Measurements from ENCODE around the gene TGFBR1.
A peak's percentile ranks its signal among the peaks of the same experiment; 100 is the strongest.

The TGFBR1 gene

DNA sequence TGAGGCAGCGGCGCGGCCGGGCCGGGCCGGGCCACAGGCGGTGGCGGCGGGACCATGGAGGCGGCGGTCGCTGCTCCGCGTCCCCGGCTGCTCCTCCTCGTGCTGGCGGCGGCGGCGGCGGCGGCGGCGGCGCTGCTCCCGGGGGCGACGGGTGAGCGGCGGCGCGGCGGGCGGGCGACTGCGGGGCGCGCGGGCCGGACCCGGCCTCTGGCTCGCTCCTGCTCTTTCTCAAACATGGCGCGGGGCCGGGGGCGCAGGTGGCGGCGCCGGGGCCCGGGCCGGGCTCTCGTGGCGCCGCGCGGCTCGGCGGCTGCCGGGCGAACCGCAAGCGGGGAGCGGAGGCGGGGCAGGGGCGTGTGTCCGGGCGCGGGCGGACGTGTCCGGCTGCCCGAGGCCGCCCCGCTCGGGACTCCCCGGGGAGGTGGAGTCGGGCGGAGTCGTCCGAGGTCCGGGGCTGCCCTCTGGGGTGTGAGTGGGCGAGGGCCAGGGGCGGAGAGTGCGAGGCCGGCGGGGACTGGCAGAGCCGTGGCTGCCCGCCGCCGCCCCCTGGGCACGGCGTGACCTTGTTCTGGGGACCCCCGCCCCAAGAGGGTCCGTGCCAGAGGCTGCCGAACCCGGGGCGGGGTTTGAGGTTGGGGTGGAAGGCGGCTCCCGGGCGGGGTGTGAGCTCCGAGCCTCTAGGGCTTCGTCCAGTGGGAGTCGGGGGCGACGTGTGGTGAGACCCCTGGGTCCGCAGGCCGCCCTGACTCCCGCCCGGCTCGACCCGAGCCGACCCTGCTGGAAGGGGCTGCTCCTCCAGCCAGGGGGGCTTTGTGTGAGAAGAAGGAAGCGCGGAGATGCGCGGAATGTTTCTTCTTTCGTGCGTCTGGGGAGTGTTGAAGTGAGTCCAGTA, 485 bp downstream of the TGFBR1 start:
- TF ChIP-seq EZH2 (IDR thresholded peaks at IDR 0.05; ENCODE audit: borderline replicate concordance, low read depth, low read length, severe bottlenecking): no peak
- TF ChIP-seq, protein P1, sequence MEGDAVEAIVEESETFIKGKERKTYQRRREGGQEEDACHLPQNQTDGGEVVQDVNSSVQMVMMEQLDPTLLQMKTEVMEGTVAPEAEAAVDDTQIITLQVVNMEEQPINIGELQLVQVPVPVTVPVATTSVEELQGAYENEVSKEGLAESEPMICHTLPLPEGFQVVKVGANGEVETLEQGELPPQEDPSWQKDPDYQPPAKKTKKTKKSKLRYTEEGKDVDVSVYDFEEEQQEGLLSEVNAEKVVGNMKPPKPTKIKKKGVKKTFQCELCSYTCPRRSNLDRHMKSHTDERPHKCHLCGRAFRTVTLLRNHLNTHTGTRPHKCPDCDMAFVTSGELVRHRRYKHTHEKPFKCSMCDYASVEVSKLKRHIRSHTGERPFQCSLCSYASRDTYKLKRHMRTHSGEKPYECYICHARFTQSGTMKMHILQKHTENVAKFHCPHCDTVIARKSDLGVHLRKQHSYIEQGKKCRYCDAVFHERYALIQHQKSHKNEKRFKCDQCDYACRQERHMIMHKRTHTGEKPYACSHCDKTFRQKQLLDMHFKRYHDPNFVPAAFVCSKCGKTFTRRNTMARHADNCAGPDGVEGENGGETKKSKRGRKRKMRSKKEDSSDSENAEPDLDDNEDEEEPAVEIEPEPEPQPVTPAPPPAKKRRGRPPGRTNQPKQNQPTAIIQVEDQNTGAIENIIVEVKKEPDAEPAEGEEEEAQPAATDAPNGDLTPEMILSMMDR (IDR thresholded peaks at IDR 0.05; ENCODE audit: borderline replicate concordance, extremely low read depth, low read length, poor library complexity, severe bottlenecking): no peak
- peak; percentile 49 for DNase-seq
- Histone ChIP-seq H3K4me1 (ENCODE audit: insufficient read depth, low read length) (peaks cover 57% of the 10 kb centered on the region), H3K9me3 (ENCODE audit: insufficient read depth, low read length, severe bottlenecking) (no peaks in the 10 kb centered on the region), H2AFZ (ENCODE audit: low read depth, low read length) (peak overlapping the region; percentile 78), H3K79me2 (ENCODE audit: insufficient read depth, low read length) (peaks cover 49% of the 10 kb centered on the region), H3K27ac (ENCODE audit: low read length) (no peak overlapping the region; the same call in 1 of the 2 replicates), H3K9ac (ENCODE audit: low read depth, low read length) (peak overlapping the region; percentile 82), H3K4me2 (ENCODE audit: insufficient read depth, low read length) (peak overlapping the region; percentile 85), H3K27me3 (ENCODE audit: insufficient read depth, low read length, poor library complexity) (no peaks in the 10 kb centered on the region), H3K36me3 (ENCODE audit: insufficient read depth, low read length) (no peaks in the 10 kb centered on the region), H3K4me3 (ENCODE audit: low read depth in 1 of 2, low read length in 2 of 2) (peak overlapping the region; percentile 65 to 81; a peak in 3 of 4 replicates), H4K20me1 (ENCODE audit: insufficient read depth, low read length) (peaks cover 15% of the 10 kb centered on the region; the same call in 1 of the 2 replicates)
- peak; percentile 15; the same call in 1 of the 3 replicates for ATAC-seq (ENCODE audit: insufficient read depth, low read depth)

DNA sequence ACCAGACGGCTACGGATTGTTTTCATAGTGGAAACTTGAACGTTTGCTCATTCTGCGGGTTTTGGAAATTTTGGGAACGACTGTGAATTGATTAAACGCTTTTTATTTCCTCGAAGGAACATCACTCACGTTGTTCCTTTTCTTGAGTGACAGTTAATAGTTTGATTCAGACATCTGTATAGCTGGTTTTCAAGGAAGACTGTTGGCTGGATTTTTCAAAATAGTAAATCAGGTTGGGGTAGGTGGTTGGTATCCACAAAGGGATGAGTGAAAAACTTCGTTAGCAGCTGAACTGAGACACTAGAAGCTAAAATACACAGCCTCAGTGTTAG, 1.1 kb downstream of the TGFBR1 start:
- H4K20me1 ChIP-seq (ENCODE audit: insufficient read depth, low read length): peaks cover 15% of the 10 kb centered on the region; the same call in 1 of the 2 replicates
- peak overlapping the region; percentile 85 for H3K4me2 ChIP-seq (ENCODE audit: insufficient read depth, low read length)
- no peaks in the 10 kb centered on the region for H3K9me3 ChIP-seq (ENCODE audit: insufficient read depth, low read length, severe bottlenecking)
- TF ChIP-seq, protein P1 (IDR thresholded peaks at IDR 0.05; ENCODE audit: borderline replicate concordance, extremely low read depth, low read length, poor library complexity, severe bottlenecking): no peak
- TF ChIP-seq EZH2 (IDR thresholded peaks at IDR 0.05; ENCODE audit: borderline replicate concordance, low read depth, low read length, severe bottlenecking): no peak
- peaks cover 63% of the 10 kb centered on the region for H3K4me1 ChIP-seq (ENCODE audit: insufficient read depth, low read length)
- H3K27ac ChIP-seq (ENCODE audit: low read length): no peak overlapping the region
- no peaks in the 10 kb centered on the region for H3K27me3 ChIP-seq (ENCODE audit: insufficient read depth, low read length, poor library complexity)
- peak overlapping the region; percentile 78 for H2AFZ ChIP-seq (ENCODE audit: low read depth, low read length)
- H3K9ac ChIP-seq (ENCODE audit: low read depth, low read length): peak overlapping the region; percentile 82
- DNase-seq (no peak), ATAC-seq (ENCODE audit: insufficient read depth, low read depth) (no peak)
- H3K36me3 ChIP-seq (ENCODE audit: insufficient read depth, low read length): no peaks in the 10 kb centered on the region
- H3K79me2 ChIP-seq (ENCODE audit: insufficient read depth, low read length): peaks cover 55% of the 10 kb centered on the region
- H3K4me3 ChIP-seq (ENCODE audit: low read depth in 1 of 2, low read length in 2 of 2): peak overlapping the region; percentile 65 to 81; a peak in 3 of 4 replicates

DNA sequence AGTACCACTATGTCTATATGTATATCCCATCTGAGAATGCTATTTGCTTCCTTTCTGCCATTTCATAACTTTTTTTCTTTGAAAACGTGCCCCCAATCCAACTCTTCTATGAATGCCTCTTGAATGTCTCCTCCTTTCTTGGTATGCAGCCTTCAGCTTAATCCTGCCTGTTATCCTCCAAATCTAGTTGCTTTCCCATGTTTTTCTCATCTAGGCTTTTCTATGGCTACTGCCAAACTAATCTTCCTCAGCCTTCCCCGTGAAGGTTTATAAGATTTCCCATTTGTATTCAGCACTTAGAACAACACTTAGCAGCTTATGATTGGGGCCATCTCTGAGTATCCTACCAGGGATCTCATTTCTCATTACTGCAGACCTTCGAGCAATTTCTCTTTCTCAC, 2.5 kb downstream of the TGFBR1 start:
- no peak overlapping the region for H3K9ac ChIP-seq (ENCODE audit: low read depth, low read length)
- peak overlapping the region; percentile 85 for H3K4me2 ChIP-seq (ENCODE audit: insufficient read depth, low read length)
- no peak overlapping the region for H3K27ac ChIP-seq (ENCODE audit: low read length)
- H3K36me3 ChIP-seq (ENCODE audit: insufficient read depth, low read length): no peaks in the 10 kb centered on the region
- peaks cover 63% of the 10 kb centered on the region for H3K79me2 ChIP-seq (ENCODE audit: insufficient read depth, low read length)
- TF ChIP-seq, protein P1 (IDR thresholded peaks at IDR 0.05; ENCODE audit: borderline replicate concordance, extremely low read depth, low read length, poor library complexity, severe bottlenecking): no peak
- no peak for TF ChIP-seq EZH2 (IDR thresholded peaks at IDR 0.05; ENCODE audit: borderline replicate concordance, low read depth, low read length, severe bottlenecking)
- peaks cover 21% of the 10 kb centered on the region; the same call in 1 of the 2 replicates for H4K20me1 ChIP-seq (ENCODE audit: insufficient read depth, low read length)
- H2AFZ ChIP-seq (ENCODE audit: low read depth, low read length): no peak overlapping the region
- H3K4me1 ChIP-seq (ENCODE audit: insufficient read depth, low read length): peaks cover 77% of the 10 kb centered on the region
- ATAC-seq (ENCODE audit: insufficient read depth, low read depth) (no peak), DNase-seq (no peak)
- H3K27me3 ChIP-seq (ENCODE audit: insufficient read depth, low read length, poor library complexity): no peaks in the 10 kb centered on the region
- H3K9me3 ChIP-seq (ENCODE audit: insufficient read depth, low read length, severe bottlenecking): no peaks in the 10 kb centered on the region
- H3K4me3 ChIP-seq (ENCODE audit: low read depth in 1 of 2, low read length in 2 of 2): no peak overlapping the region
